ENCODE measurements around the gene INPP5J.
"Not testable (repeated sequence)": the region's sequence is repeated elsewhere in the genome, so short reads cannot be mapped to it uniquely, and the experiment has no call there.

INPP5J gene

GRCh38 chr22:31087744-31088215 is 35.0 kb upstream of the INPP5J start:
- DNase-seq = no peak

- no peak for DNase-seq
Observed at GRCh38 chr22:31088233-31088986, 34.4 kb upstream of the INPP5J start.

- DNase-seq = peak; percentile 59
Observed at GRCh38 chr22:31089160-31090100, 33.3 kb upstream of the INPP5J start.

- DNase-seq = no peak
Observed at GRCh38 chr22:31090217-31091085, 32.3 kb upstream of the INPP5J start.

GRCh38 chr22:31091106-31091975 is 31.4 kb upstream of the INPP5J start:
- peak; percentile 35 for DNase-seq

DNA sequence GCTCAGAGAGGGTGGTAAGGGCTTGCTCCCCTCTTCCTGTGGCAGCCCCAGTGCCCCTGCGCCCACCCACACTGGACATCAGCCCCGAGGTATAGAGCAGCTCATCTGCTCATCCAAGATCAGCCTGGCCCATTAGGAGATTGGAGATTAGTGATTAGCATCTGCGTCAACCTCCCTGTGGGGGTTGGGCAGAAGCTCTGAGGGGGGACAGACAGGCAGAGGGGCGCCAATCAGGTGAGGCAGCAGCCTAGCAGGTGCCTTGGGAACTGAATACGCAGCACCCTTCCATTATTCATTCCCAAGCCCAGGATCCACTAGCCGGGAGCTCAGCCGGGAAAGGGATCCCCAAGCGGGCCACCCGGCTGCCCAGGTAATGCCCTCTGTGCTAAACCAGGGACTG is 30.6 kb upstream of the INPP5J start:
- DNase-seq = no peak

DNA sequence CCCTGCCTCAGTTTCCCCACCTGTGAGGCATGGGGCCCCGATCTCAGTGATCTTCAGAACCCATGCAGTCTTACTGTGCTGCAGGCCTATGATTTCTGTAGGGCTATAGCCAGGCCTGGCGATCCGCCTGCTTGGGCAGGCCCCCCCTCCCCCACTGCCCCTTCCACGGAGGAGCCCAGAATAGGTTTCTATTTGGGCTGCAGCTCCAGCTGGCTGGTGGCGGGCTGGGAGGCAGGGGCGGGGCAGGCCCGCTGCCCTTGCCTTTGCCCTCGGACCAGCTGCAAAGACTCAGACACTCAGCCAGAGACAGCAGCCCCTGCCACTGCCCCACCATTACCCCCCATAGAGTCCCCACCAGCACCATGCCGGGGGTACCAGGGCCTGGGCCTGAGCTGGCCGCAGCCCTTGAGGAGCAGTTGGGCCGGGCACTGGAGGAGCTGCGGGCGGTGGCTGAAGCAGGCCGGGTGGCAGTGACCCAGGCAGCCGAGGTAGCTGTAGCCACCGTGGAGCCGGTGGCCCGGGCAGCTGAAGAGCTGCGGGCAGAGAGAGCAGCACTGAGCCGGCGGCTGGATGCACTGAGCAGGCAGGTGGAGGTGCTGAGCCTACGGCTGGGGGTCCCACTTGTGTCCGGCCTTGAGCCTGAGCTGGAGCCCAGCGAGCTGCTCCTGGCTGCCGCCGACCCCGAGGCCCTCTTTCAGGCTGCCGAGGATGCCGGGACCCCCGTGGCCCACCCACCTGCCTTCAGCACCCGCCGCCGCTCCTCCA is 29.5 kb upstream of the INPP5J start:
- DNase-seq = peak; percentile 58

GRCh38 chr22:31094021-31094551 is 28.7 kb upstream of the INPP5J start:
- peak; percentile 48 for DNase-seq

DNA sequence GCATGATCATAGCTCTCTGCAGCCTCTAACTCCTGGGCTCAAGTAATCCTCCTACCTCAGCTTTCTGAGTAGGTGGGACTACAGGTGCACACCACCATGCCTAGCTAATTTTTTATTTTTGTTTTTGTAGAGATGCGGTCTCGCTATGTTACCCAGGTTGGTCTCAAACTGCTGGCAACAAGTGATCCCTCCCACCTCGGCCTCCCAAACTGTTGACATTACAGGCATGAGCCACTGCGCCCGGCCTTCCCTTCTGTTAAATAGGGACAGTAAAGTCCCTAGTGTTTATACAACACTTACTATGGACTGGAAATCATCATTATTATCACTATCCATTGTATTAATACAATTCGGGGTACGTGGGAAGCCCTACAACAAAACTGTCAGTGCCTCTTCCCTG is 28.0 kb upstream of the INPP5J start:
- no peak for DNase-seq

- DNase-seq = no peak
Observed at GRCh38 chr22:31095637-31096249, 27.0 kb upstream of the INPP5J start.

- no peak for DNase-seq
Observed at GRCh38 chr22:31096657-31097279, 26.0 kb upstream of the INPP5J start.

DNA sequence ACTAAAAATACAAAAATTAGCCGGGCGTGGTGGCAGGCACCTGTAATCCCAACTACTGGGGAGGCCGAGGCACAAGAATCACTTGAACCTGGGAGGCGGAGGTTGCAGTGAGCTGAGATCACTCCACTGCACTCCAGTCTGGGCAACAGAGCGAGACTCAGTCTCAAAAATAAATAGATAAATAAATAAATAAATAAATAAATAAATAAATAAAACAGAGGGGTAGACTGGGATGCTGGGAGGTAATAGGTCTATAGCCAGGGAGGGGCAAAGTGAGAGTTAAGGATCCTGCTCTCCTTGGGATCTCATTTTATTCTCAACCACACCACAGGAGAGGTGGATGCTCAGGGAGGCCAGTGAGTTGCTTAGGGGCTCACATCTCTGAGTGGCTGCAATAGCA is 25.2 kb upstream of the INPP5J start:
- not testable (repeated sequence) for DNase-seq

- DNase-seq = no peak
Observed at GRCh38 chr22:31097941-31098631, 24.7 kb upstream of the INPP5J start.

- DNase-seq = peak; percentile 44
Observed at GRCh38 chr22:31098632-31099110, 24.1 kb upstream of the INPP5J start.

DNA sequence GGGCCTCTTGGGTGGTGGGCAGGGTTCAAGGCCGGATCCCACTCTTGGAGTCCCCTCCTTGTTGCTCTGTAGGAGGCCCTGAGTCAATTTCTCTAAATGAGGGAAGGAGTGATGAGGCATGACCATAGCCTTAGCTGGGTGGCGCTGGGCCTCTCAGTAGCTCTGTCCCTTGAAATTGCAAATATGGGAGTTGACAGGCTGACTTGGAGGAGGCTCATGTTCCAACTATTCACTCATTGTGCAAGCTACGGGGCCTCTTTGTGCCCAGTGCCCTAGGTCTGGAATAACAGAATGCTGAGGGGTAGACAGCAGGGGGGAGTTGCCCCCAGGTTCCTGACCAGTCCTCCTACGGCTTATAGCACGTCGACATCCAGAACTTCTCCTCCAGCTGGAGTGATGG is 23.4 kb upstream of the INPP5J start:
- DNase-seq = no peak

GRCh38 chr22:31099841-31100761 is 22.7 kb upstream of the INPP5J start:
- no peak for DNase-seq

- DNase-seq = no peak
Observed at GRCh38 chr22:31100762-31101525, 21.8 kb upstream of the INPP5J start.

Data from right forelimb (tissue), 1 donor.